OCI-LY7 (cell line): ENCODE measurements around the gene OR14J1. TPM values are rescaled to one million over a fixed set of nuclear protein-coding genes. Genes with fewer than 3 reads are reported as not detected.
A peak's percentile ranks its signal among the peaks of the same experiment; 100 is the strongest.

Source experiments
- Bru-seq: library from RNA; stranded (reverse); fragments of 400-500 nt; gene quantifications from one replicate; lab custom pipeline; 2021; lab: Mats Ljungman, UMichigan
- BruChase-seq, 2 experiments: library from RNA; stranded (reverse); fragments of 400-500 nt; gene quantifications; one replicate each; lab custom pipeline; 2021; lab: Mats Ljungman, UMichigan
- BruUV-seq: library from RNA; stranded (reverse); fragments of 400-500 nt; replicated peaks from 2 replicates; lab custom pipeline; 2021; lab: Mats Ljungman, UMichigan
- CTCF ChIA-PET: fragments of 300-600 bp; sonication (Branson Sonifier 250); formaldehyde crosslinking; loops from one replicate; lab custom pipeline; 2022; ENCODE audit warnings: antibody characterized with exemption; ENCODE audit not compliant: unreplicated experiment; lab: Charles Lee
- POLR2A ChIA-PET: fragments of 300-600 bp; sonication (Branson Sonifier 250); formaldehyde crosslinking; loops from one replicate; lab custom pipeline; 2022; ENCODE audit warnings: antibody characterized with exemption; lab: Charles Lee
- DNase-seq: peaks from one replicate; pipeline ENCODE4 v3.0.0-alpha.2; 2015; ENCODE audit warnings: low spot score
- H2AFZ ChIP-seq: fragments of 200-600 bp; sonication (generic), shearing (Covaris generic); 2 replicates; pipeline ENCODE4 v1.6.1; 2014; ENCODE audit warnings: mild to moderate bottlenecking, antibody characterized with exemption, low read length, moderate library complexity
- H3K27ac ChIP-seq: fragments of 200-600 bp; sonication (generic); 2 replicates; pipeline ENCODE4 v1.5.1; 2014; ENCODE audit warnings: mixed run types, low read depth, mild to moderate bottlenecking, moderate library complexity, low read length, inconsistent platforms; ENCODE audit not compliant: poor library complexity, severe bottlenecking
- H3K36me3 ChIP-seq: fragments of 200-600 bp; sonication (generic); 2 replicates; pipeline ENCODE4 v1.6.1; 2014; ENCODE audit warnings: mild to moderate bottlenecking, antibody characterized with exemption, low read length, moderate library complexity, mixed read lengths; ENCODE audit not compliant: insufficient read depth
- H3K4me1 ChIP-seq: fragments of 200-600 bp; sonication (generic); 2 replicates; pipeline ENCODE4 v1.5.1; 2014; ENCODE audit warnings: mild to moderate bottlenecking, low read length; ENCODE audit not compliant: insufficient read depth, poor library complexity, severe bottlenecking
- H3K4me2 ChIP-seq: fragments of 200-600 bp; sonication (generic); 2 replicates; pipeline ENCODE4 v1.6.1; 2014; ENCODE audit warnings: mild to moderate bottlenecking, low read length
- H3K4me3 ChIP-seq: fragments of 200-600 bp; sonication (generic); 2 replicates; pipeline ENCODE4 v1.5.1; 2014; ENCODE audit warnings: mild to moderate bottlenecking, low read depth, low read length; ENCODE audit not compliant: poor library complexity, severe bottlenecking
- H3K79me2 ChIP-seq: fragments of 200-600 bp; sonication (generic); 2 replicates; pipeline ENCODE4 v1.6.1; 2016; ENCODE audit warnings: low read depth, mild to moderate bottlenecking, low read length, moderate library complexity, mixed read lengths; ENCODE audit not compliant: insufficient read depth
- H3K9me2 ChIP-seq: fragments of 200-600 bp; sonication (generic); 2 replicates; pipeline ENCODE4 v1.6.1; 2016; ENCODE audit warnings: mild to moderate bottlenecking, low read length, mixed read lengths; ENCODE audit not compliant: insufficient read depth
- H3K9me3 ChIP-seq: fragments of 200-600 bp; sonication (generic); 2 replicates; pipeline ENCODE4 v1.6.1; 2014; ENCODE audit warnings: mild to moderate bottlenecking, mixed run types, low read length, mixed read lengths
- H4K20me1 ChIP-seq: fragments of 200-600 bp; sonication (generic); 2 replicates; pipeline ENCODE4 v1.6.1; 2014; ENCODE audit warnings: mild to moderate bottlenecking, antibody characterized with exemption, low read length, moderate library complexity, mixed read lengths; ENCODE audit not compliant: insufficient read depth
- EZH2phosphoT487 ChIP-seq: fragments of 200-600 bp; sonication (generic); IDR thresholded peaks from 2 replicates; pipeline ENCODE4 v1.6.1; 2018; ENCODE audit warnings: low read depth, borderline replicate concordance, mild to moderate bottlenecking, mixed run types, antibody characterized with exemption, low read length, moderate library complexity, mixed read lengths
- intact Hi-C: fragments of 100-400 bp; cut with micrococcal nuclease; formaldehyde crosslinking; loops from one replicate; pipeline ENCODE4 v1.10.0; 2022; ENCODE audit not compliant: unreplicated experiment
- long read RNA-seq: library from polyadenylated mRNA; stranded (forward); transcript quantifications from one replicate; pipeline ENCODE4 v2.0.0, GENCODE V29; 2022
- total RNA-seq, 2 experiments: library from RNA; depleted of rRNA in 1 of 2; stranded (reverse); fragments of >200 nt in 1 of 2; shearing (Covaris generic) in 1 of 2; gene quantifications; 2 replicates each; pipeline ENCODE4 v1.2.3, GENCODE V29; 2014 to 2022
- TF ChIP-seq, protein P1 (sequence below): fragments of 200-600 bp; sonication (generic); conservative IDR thresholded peaks from 2 replicates; pipeline ENCODE4 v1.5.1; 2014; ENCODE audit warnings: mild to moderate bottlenecking, antibody characterized with exemption, low read length, moderate library complexity, mixed read lengths

The OR14J1 gene
- total RNA-seq (2014; rRNA removed; shearing (Covaris generic)) (not detected in 2 replicates), total RNA-seq (2022) (not detected in 2 replicates), Bru-seq, nascent RNA (percentile 12 among the genes with signal in this experiment), BruChase-seq, experiment 1, labeled RNA remaining after a 6-hour chase (not detected), BruChase-seq, experiment 2, labeled RNA remaining after a 2-hour chase (not detected)
- long read RNA-seq = 0 reads

- BruUV-seq = no TSS peak
- no peak for DNase-seq
- TF ChIP-seq, protein P1, sequence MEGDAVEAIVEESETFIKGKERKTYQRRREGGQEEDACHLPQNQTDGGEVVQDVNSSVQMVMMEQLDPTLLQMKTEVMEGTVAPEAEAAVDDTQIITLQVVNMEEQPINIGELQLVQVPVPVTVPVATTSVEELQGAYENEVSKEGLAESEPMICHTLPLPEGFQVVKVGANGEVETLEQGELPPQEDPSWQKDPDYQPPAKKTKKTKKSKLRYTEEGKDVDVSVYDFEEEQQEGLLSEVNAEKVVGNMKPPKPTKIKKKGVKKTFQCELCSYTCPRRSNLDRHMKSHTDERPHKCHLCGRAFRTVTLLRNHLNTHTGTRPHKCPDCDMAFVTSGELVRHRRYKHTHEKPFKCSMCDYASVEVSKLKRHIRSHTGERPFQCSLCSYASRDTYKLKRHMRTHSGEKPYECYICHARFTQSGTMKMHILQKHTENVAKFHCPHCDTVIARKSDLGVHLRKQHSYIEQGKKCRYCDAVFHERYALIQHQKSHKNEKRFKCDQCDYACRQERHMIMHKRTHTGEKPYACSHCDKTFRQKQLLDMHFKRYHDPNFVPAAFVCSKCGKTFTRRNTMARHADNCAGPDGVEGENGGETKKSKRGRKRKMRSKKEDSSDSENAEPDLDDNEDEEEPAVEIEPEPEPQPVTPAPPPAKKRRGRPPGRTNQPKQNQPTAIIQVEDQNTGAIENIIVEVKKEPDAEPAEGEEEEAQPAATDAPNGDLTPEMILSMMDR = no peak
- no peak for TF ChIP-seq EZH2phosphoT487
- Histone ChIP-seq H3K4me3 (no peak within 1 kb of the TSS), H4K20me1 (no peaks in the 10 kb centered on the region), H3K9me3 (no peaks in the 10 kb centered on the region), H3K79me2 (no peaks in the 10 kb centered on the region), H3K27ac (no peak within 1 kb of the TSS), H3K36me3 (no peaks in the 10 kb centered on the region), H2AFZ (no peak within 1 kb of the TSS), H3K4me1 (no peaks in the 10 kb centered on the region), H3K4me2 (no peak within 1 kb of the TSS), H3K9me2 (no peaks in the 10 kb centered on the region)
- ChIA-PET CTCF (no interaction called here), POLR2A (no interaction called here)
- intact Hi-C loops = no loop called here
Observed at GRCh38 chr6:29301316-29301715, at the start of gene OR14J1. TSS of gene OR14J1 (plus strand) at chr6:29301701. CDS start at chr6:29306690, 4,989 bp downstream.

DNA sequence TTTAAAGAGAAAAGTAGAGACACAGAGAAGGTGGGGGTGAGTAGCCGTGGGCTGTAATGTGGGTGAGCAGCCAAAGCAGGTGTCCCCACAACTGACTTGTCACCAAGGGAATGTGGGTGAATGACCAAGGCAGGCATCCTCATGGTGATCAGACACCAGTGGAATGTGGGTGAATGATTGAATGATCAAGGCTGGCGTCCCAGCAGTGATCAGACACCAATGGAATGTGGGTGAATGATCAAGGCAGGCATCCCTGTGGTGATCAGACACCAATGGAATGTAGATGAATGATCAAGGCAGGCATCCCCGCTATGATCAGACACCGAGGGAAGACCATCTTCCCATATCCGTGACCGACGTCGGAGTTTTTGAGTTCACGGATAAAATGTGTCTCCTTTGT is 49.8 kb upstream of the OR14J1 start:
- CTCF ChIA-PET = no interaction called here
- no peak overlapping the region for H3K4me2 ChIP-seq
- no peaks in the 10 kb centered on the region for H3K36me3 ChIP-seq
- H4K20me1 ChIP-seq = no peaks in the 10 kb centered on the region
- no peak overlapping the region for H3K4me3 ChIP-seq
- no peak overlapping the region for H3K27ac ChIP-seq
- no peak for TF ChIP-seq EZH2phosphoT487
- TF ChIP-seq, protein P1 = no peak
- H2AFZ ChIP-seq = no peak overlapping the region
- no peaks in the 10 kb centered on the region for H3K4me1 ChIP-seq
- no peak for DNase-seq
- POLR2A ChIA-PET = no interaction called here
- no peaks in the 10 kb centered on the region for H3K9me3 ChIP-seq
- intact Hi-C loops = no loop called here
- no peaks in the 10 kb centered on the region for H3K9me2 ChIP-seq
- no TSS peak for BruUV-seq
- H3K79me2 ChIP-seq = no peaks in the 10 kb centered on the region

DNA sequence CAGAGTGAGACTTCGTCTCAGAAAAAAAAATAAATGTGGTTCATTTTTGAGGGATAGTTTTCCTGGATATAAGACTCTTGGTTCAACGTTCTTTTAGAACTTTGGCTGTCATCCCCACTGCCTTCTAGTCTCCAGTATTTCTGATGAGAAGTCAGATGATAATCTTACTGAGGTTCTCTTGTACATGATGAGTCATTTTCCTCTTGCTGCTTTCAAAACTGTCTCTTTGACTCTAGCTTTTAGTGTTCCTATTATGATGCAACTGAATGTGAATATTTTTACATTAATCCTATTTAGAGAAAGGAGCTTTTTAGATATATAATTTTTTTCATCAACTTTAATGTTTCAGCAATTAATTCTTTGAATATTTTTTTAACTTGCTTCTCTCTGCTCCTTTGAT is 46.0 kb upstream of the OR14J1 start:
- Histone ChIP-seq H3K79me2 (no peaks in the 10 kb centered on the region), H3K36me3 (no peaks in the 10 kb centered on the region), H3K9me3 (no peaks in the 10 kb centered on the region), H4K20me1 (no peaks in the 10 kb centered on the region), H3K4me2 (no peak overlapping the region), H3K27ac (no peak overlapping the region), H3K4me3 (no peak overlapping the region), H3K9me2 (no peaks in the 10 kb centered on the region; the same call in 1 of the 2 replicates), H3K4me1 (no peaks in the 10 kb centered on the region), H2AFZ (no peak overlapping the region)
- BruUV-seq = no TSS peak
- intact Hi-C loops = no loop called here
- ChIA-PET POLR2A (interaction anchor here (0.7 kb wide), 2 partner anchors 53 to 139 kb away, joined by 3 read pairs; no protein-coding TSS in a partner anchor), CTCF (no interaction called here)
- DNase-seq = no peak
- TF ChIP-seq EZH2phosphoT487 = no peak
- TF ChIP-seq, protein P1 = no peak
